ENCODE data around the gene NQO2. TPM values are rescaled to one million over a fixed set of nuclear protein-coding genes. Genes with fewer than 3 reads are reported as not detected.
"Not testable (repeated sequence)": the region's sequence is repeated elsewhere in the genome, so short reads cannot be mapped to it uniquely, and the experiment has no call there.

The NQO2 gene
- total RNA-seq, 1 donor from 2014 or later: 6.1 TPM

GRCh38 chr6:2969549-2969948, 30.1 kb upstream of the NQO2 start:
- DNase-seq (ENCODE audit: low spot score in 2 of 2) (no peak), FAIRE-seq (no peak)

- no peak for DNase-seq (ENCODE audit: low spot score in 2 of 2)
- no peak for FAIRE-seq
These were observed 29.5 kb upstream of the NQO2 start for GRCh38 chr6:2970034-2970685.

- peak; percentile 75 to 81 for DNase-seq (ENCODE audit: low spot score in 2 of 2)
- no peak for FAIRE-seq
These were observed 28.8 kb upstream of the NQO2 start for GRCh38 chr6:2970753-2971419.

GRCh38 chr6:2971420-2972218, 28.1 kb upstream of the NQO2 start, which contains the start of gene SERPINB6:
TSS of gene SERPINB6 (minus strand) at chr6:2971567. CDS start at chr6:2959332, 12,235 bp downstream.
- no peak for FAIRE-seq
- DNase-seq (ENCODE audit: low spot score in 2 of 2): peak; percentile 64 to 68

- not testable (repeated sequence) for DNase-seq (ENCODE audit: low spot score in 2 of 2); FAIRE-seq
These were observed 27.5 kb upstream of the NQO2 start for GRCh38 chr6:2972219-2972487.

GRCh38 chr6:2972685-2973084, 27.0 kb upstream of the NQO2 start:
- FAIRE-seq; DNase-seq (ENCODE audit: low spot score in 2 of 2): not testable (repeated sequence)

GRCh38 chr6:2973180-2973579, 26.5 kb upstream of the NQO2 start:
- FAIRE-seq; DNase-seq (ENCODE audit: low spot score in 2 of 2): not testable (repeated sequence)

- DNase-seq (ENCODE audit: low spot score in 2 of 2): no peak
- FAIRE-seq: no peak
These were observed 26.0 kb upstream of the NQO2 start for GRCh38 chr6:2973676-2974075.

- no peak for DNase-seq (ENCODE audit: low spot score in 2 of 2)
- no peak for FAIRE-seq
These were observed 23.6 kb upstream of the NQO2 start for GRCh38 chr6:2976060-2976459.

- DNase-seq (ENCODE audit: low spot score in 2 of 2) (no peak), FAIRE-seq (no peak)
These were observed 23.1 kb upstream of the NQO2 start for GRCh38 chr6:2976571-2977085.

GRCh38 chr6:2977290-2977689, 22.4 kb upstream of the NQO2 start:
- FAIRE-seq: no peak
- no peak for DNase-seq (ENCODE audit: low spot score in 2 of 2)

GRCh38 chr6:2977799-2978590, 21.7 kb upstream of the NQO2 start:
- no peak for DNase-seq (ENCODE audit: low spot score in 2 of 2)
- FAIRE-seq: no peak

GRCh38 chr6:2978923-2979322, 20.8 kb upstream of the NQO2 start:
- no peak for FAIRE-seq
- DNase-seq (ENCODE audit: low spot score in 2 of 2): no peak

GRCh38 chr6:2979819-2980464, 19.8 kb upstream of the NQO2 start:
- no peak for DNase-seq (ENCODE audit: low spot score in 2 of 2)
- FAIRE-seq: no peak

GRCh38 chr6:2980465-2980855, 19.2 kb upstream of the NQO2 start:
- no peak for DNase-seq (ENCODE audit: low spot score in 2 of 2)
- FAIRE-seq: no peak

GRCh38 chr6:2982426-2983117, 17.1 kb upstream of the NQO2 start:
- FAIRE-seq (no peak), DNase-seq (ENCODE audit: low spot score in 2 of 2) (no peak)

- FAIRE-seq (no peak), DNase-seq (ENCODE audit: low spot score in 2 of 2) (no peak)
These were observed 14.8 kb upstream of the NQO2 start for GRCh38 chr6:2984738-2985406.

GRCh38 chr6:2986722-2987221, 12.9 kb upstream of the NQO2 start:
- no peak for FAIRE-seq
- no peak for DNase-seq (ENCODE audit: low spot score in 2 of 2)

GRCh38 chr6:2988094-2988425, 11.6 kb upstream of the NQO2 start:
- no peak for FAIRE-seq
- DNase-seq (ENCODE audit: low spot score in 2 of 2): no peak
